ENCODE measurements around the gene PWWP2A.
"Not testable (repeated sequence)": the region's sequence is repeated elsewhere in the genome, so short reads cannot be mapped to it uniquely, and the experiment has no call there.

PWWP2A gene

DNA sequence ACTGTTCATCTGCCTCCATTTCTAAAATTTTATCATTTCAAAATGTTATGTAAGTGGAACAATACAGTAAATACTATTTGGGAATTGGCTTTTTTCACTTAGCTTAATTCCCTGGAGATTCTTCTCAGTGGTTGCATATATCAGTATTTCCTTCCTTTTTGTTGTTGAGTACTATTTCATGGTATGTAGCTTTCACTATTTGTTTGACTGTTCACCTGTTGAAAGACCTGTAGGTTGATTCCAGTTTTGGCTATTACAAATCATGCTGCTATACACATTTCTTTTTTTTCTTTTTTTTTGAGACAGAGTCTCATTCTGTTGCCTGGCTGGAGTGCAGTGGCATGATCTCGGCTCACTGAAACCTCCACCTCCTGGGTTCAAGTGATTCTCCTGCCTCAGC is 33.0 kb upstream of the PWWP2A start:
- no peak for TF ChIP-seq CTCF (conservative IDR thresholded peaks at IDR 0.05; ENCODE audit: low read depth, low read length)
- DNase-seq (ENCODE audit: low read depth) = no peak

GRCh38 chr5:160151017-160151416 is 31.8 kb upstream of the PWWP2A start:
- no peak for TF ChIP-seq CTCF (conservative IDR thresholded peaks at IDR 0.05; ENCODE audit: low read depth, low read length)
- H3K4me3 ChIP-seq (ENCODE audit: low read depth, low read length) = no peak overlapping the region
- DNase-seq (ENCODE audit: low read depth) = no peak

More for the DNA sequence above, 33.0 kb upstream of the PWWP2A start:
- H3K4me3 ChIP-seq (ENCODE audit: low read depth, low read length) = no peak overlapping the region

DNA sequence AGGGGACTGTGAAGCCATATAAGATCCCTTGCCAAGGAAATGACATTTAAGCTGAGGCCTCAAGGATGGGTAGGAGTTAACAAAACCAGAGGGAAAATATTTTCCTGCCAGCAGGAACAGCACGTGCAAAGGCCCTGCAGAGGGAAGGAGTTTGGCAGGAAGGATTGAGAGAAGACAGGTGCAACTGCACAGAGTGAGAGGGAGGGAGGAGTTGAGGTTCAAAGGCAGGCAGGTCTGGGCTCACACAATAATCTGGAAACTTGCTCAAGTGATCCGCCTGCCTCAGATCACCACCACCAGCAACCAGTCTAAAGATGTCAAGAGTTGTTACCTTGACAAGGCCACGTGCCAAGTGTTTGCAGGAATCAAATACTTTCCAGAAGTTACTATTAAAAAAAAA is 31.1 kb upstream of the PWWP2A start:
- H3K4me3 ChIP-seq (ENCODE audit: low read depth, low read length) = no peak overlapping the region
- no peak for TF ChIP-seq CTCF (conservative IDR thresholded peaks at IDR 0.05; ENCODE audit: low read depth, low read length)
- no peak for DNase-seq (ENCODE audit: low read depth)

DNA sequence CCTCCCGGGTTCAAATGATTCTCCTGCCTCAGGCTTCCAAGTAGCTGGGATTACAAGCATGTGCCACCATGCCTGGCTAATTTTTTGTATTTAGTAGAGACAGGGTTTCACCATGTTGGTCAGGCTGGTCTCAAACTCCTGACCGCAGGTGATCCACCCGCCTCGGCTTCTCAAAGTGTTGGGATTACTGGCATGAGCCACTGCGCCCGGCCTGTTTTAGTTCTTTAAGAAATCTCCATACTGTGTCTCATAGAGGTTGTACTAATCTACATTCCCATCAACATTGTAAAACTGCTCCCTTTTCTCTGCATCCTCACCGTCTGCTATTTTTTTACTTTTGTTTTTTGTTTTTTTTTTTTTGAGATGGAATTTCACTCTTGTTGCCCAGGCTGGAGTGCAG is 25.2 kb upstream of the PWWP2A start:
- DNase-seq (ENCODE audit: low read depth); H3K4me3 ChIP-seq (ENCODE audit: low read depth, low read length): not testable (repeated sequence)

GRCh38 chr5:160134332-160134731 is 15.1 kb upstream of the PWWP2A start:
- no peak overlapping the region for H3K4me3 ChIP-seq (ENCODE audit: low read depth, low read length)
- TF ChIP-seq CTCF (conservative IDR thresholded peaks at IDR 0.05; ENCODE audit: low read depth, low read length) = no peak
- DNase-seq (ENCODE audit: low read depth) = no peak

DNA sequence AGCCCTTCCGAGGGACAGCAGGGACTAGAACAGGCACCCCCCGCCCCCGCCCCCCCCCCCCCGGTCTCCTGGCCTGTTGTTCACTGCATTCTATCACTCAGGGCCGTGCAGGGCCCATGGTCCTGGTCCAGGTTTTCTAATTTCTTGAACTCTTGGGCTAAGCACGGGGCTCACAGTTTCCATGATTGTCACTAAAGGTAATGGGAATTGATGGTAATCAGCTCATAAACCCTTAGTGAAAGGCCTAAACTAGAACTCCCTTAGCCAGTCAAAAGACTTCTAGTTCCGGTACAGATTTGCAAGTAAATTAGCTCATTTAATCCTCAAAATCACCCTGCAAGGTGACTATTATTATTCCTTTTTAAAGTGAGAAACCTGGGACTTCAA is 14.7 kb upstream of the PWWP2A start:
- H3K4me3 ChIP-seq (ENCODE audit: low read depth, low read length) = no peak overlapping the region
- TF ChIP-seq CTCF (conservative IDR thresholded peaks at IDR 0.05; ENCODE audit: low read depth, low read length) = no peak

GRCh38 chr5:160133071-160133917 is 14.0 kb upstream of the PWWP2A start:
- H3K4me3 ChIP-seq (ENCODE audit: low read depth, low read length) = peak overlapping the region; percentile 10
- DNase-seq (ENCODE audit: low read depth) = peak; percentile 82
- no peak for TF ChIP-seq CTCF (conservative IDR thresholded peaks at IDR 0.05; ENCODE audit: low read depth, low read length)

More for the DNA sequence above, 14.7 kb upstream of the PWWP2A start:
- DNase-seq (ENCODE audit: low read depth) = no peak
